WTC11 (cell line): ENCODE results near the gene ERC1.

Experiments used
- FOXP1 ChIP-seq: sonication (generic); formaldehyde crosslinking; IDR thresholded peaks from 2 replicates; pipeline ENCODE4 v1.8.0; 2022; ENCODE audit warnings: missing genetic modification reagents, mild to moderate bottlenecking, moderate library complexity, borderline replicate concordance
- HMGA2 ChIP-seq: fragments of 250-450 bp; sonication (Bioruptor Pico); IDR thresholded peaks from 2 replicates; pipeline ENCODE4 v1.4.0; 2021; ENCODE audit warnings: mild to moderate bottlenecking, moderate library complexity
- NFE2L1 ChIP-seq: sonication (generic); formaldehyde crosslinking; IDR thresholded peaks from 2 replicates; pipeline ENCODE4 v1.8.1; 2023; ENCODE audit warnings: missing genetic modification reagents
- TP53 ChIP-seq: sonication (generic); formaldehyde crosslinking; IDR thresholded peaks from 2 replicates; pipeline ENCODE4 v1.8.1; 2023; ENCODE audit warnings: mild to moderate bottlenecking, missing genetic modification reagents
- TF ChIP-seq, protein P1 (sequence below): fragments of 200-600 bp; IDR thresholded peaks from 2 replicates; pipeline ENCODE4 v1.8.0; 2022; ENCODE audit warnings: antibody characterized with exemption
- TF ChIP-seq, protein P2 (sequence below): sonication (generic); formaldehyde crosslinking; IDR thresholded peaks from 2 replicates; pipeline ENCODE4 v1.8.1; 2023; ENCODE audit warnings: mild to moderate bottlenecking, moderate library complexity, missing genetic modification reagents

DNA sequence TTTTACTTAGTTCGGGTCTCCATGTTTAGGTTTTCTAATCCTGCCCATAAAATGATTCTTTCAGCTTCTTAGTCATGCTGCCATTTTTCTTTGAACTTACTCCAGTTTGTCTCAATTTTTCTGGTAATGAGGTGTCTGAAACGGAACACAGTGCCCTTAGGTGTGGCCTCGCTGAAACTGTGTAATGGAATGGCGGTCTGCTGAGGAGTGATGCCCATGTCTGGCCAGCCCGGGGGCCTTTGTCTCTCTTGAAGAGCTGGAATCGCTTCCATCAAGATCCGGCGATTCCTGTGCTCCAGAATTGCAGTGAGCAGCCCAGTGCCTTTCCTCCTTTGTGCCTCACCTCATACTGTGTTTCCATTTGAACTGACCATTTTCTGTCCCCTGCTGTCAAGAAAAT is 490.9 kb downstream of the ERC1 start:
- TF ChIP-seq TP53 (CRISPR knock-in tag) (no peak), FOXP1 (no peak), NFE2L1 (no peak), HMGA2 (no peak)
- TF ChIP-seq, protein P1, sequence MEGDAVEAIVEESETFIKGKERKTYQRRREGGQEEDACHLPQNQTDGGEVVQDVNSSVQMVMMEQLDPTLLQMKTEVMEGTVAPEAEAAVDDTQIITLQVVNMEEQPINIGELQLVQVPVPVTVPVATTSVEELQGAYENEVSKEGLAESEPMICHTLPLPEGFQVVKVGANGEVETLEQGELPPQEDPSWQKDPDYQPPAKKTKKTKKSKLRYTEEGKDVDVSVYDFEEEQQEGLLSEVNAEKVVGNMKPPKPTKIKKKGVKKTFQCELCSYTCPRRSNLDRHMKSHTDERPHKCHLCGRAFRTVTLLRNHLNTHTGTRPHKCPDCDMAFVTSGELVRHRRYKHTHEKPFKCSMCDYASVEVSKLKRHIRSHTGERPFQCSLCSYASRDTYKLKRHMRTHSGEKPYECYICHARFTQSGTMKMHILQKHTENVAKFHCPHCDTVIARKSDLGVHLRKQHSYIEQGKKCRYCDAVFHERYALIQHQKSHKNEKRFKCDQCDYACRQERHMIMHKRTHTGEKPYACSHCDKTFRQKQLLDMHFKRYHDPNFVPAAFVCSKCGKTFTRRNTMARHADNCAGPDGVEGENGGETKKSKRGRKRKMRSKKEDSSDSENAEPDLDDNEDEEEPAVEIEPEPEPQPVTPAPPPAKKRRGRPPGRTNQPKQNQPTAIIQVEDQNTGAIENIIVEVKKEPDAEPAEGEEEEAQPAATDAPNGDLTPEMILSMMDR: no peak
- TF ChIP-seq, protein P2, sequence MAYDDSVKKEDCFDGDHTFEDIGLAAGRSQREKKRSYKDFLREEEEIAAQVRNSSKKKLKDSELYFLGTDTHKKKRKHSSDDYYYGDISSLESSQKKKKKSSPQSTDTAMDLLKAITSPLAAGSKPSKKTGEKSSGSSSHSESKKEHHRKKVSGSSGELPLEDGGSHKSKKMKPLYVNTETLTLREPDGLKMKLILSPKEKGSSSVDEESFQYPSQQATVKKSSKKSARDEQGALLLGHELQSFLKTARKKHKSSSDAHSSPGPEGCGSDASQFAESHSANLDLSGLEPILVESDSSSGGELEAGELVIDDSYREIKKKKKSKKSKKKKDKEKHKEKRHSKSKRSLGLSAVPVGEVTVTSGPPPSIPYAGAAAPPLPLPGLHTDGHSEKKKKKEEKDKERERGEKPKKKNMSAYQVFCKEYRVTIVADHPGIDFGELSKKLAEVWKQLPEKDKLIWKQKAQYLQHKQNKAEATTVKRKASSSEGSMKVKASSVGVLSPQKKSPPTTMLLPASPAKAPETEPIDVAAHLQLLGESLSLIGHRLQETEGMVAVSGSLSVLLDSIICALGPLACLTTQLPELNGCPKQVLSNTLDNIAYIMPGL (CRISPR knock-in tag): no peak
